Spleen (tissue), 7 donors: ENCODE data around the gene PTBP3.

Source experiments
- CTCF ChIP-seq, 11 experiments: fragments of 200-600 bp in 7 of 11; fragments of 450-650 bp in 4 of 11; sonication (generic) in 4 of 11; IDR thresholded peaks in 8 of 11; conservative IDR thresholded peaks in 3 of 11; 1 replicate in 7 of 11; 2 replicates in 4 of 11; pipeline versions ENCODE4 v1.4.0 to v1.8.0; 2016 to 2021; ENCODE audit warnings: antibody characterized with exemption in 11 of 11, inconsistent platforms in 4 of 11, mild to moderate bottlenecking in 1 of 11
- POLR2A ChIP-seq, 3 donors: fragments of 450-650 bp; IDR thresholded peaks; one replicate each; pipeline ENCODE4 v1.5.1; 2017; ENCODE audit warnings: antibody characterized with exemption in 3 of 3, mild to moderate bottlenecking in 1 of 3
- POLR2AphosphoS5 ChIP-seq, 3 donors: sonication (generic); formaldehyde crosslinking; IDR thresholded peaks; one replicate each; pipeline ENCODE4 v1.5.1; 2017; ENCODE audit warnings: antibody characterized with exemption in 3 of 3
- donor health status: DM: no; HTN: no; CAD: no; lungs with moderate emphysema.
- donor health status: DM: no; HTN: no; CAD: no.
- donor health status: DM: no; HTN: no; CAD: no.

DNA sequence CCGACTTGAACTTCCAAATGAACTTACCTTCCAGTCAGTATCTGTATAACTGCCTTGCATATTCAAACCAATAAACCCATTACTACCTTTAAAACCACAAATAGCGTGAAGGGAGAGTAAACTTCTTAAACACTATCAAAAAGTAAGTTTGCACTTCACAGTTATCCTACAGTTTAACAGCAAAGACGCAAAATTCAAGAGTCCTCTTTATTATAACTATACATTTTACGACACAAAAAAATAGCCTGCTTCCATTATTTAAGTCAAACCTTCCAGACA, 1.8 kb downstream of the PTBP3 start:
- TF ChIP-seq CTCF (IDR thresholded peaks at IDR 0.05 in 8 of 11, conservative IDR thresholded peaks at IDR 0.05 in 3 of 11) (no peak), POLR2A (IDR thresholded peaks at IDR 0.05) (no peak), POLR2AphosphoS5 (IDR thresholded peaks at IDR 0.05) (no peak)
